K562 (cell line): ENCODE measurements around the gene GABRA1. TPM values are rescaled to one million over a fixed set of nuclear protein-coding genes. Genes with fewer than 3 reads are reported as not detected.

Source experiments
- ATAC-seq: fragments of 200-7000 bp; cut with Tn5 transposase; 3 replicates; pipeline ENCODE4 v1.9.1; 2020; ENCODE audit warnings: moderate library complexity
- BruUV-seq: library from RNA; stranded (reverse); fragments of 400-500 nt; replicated peaks from 2 replicates; lab custom pipeline; 2021; lab: Mats Ljungman, UMichigan
- CTCF ChIA-PET: fragments of 300-600 bp; formaldehyde crosslinking; extraction: SDS; loops from one replicate; lab custom pipeline; 2021; ENCODE audit warnings: low intra/inter-chr PET ratio; lab: Yijun Ruan, JAX
- POLR2A ChIA-PET: fragments of 300-600, 350-650 bp; sonication (Branson Sonifier 250); formaldehyde crosslinking; extraction: SDS; loops from one replicate; lab custom pipeline; 2021; ENCODE audit warnings: antibody characterized with exemption, inconsistent platforms; lab: Yijun Ruan, JAX
- DNase-seq, 4 experiments: peaks; one replicate each; pipeline versions ENCODE4 v3.0.0 to v3.0.0-alpha.2; 2011 to 2018; ENCODE audit warnings: low spot score in 3 of 4, mixed read lengths in 3 of 4; ENCODE audit errors: extremely low read depth in 1 of 4
- FAIRE-seq: peaks from 2 replicates; lab custom pipeline; 2011; peaks lifted over from hg19 to GRCh38; lab: Jason Lieb, UNC
- H2AFZ ChIP-seq: 2 replicates; pipeline ENCODE4 v1.6.0; 2011; ENCODE audit warnings: low read depth, low read length, control low read depth, inconsistent platforms
- H3K27ac ChIP-seq: fragments of 200-600 bp; 3 replicates; pipeline ENCODE4 v1.8.0; 2011; ENCODE audit warnings: low read depth, mild to moderate bottlenecking, control low read depth, inconsistent platforms, low read length, moderate library complexity, mixed read lengths; ENCODE audit errors: extremely low read depth
- H3K27me3 ChIP-seq, 2 experiments: fragments of 300-600 bp in 1 of 2; 2 replicates in 1 of 2; 3 replicates in 1 of 2; pipeline versions ENCODE4 v1.6.0 to v1.8.0; 2011; ENCODE audit warnings: inconsistent platforms in 2 of 2, low read length in 2 of 2, mild to moderate bottlenecking in 1 of 2, mixed read lengths in 1 of 2, moderate library complexity in 1 of 2; ENCODE audit not compliant: control insufficient read depth in 2 of 2, insufficient read depth in 2 of 2
- H3K36me3 ChIP-seq: fragments of 300-600 bp; 3 replicates; pipeline ENCODE4 v1.8.0; 2011; ENCODE audit warnings: mild to moderate bottlenecking, low read length, inconsistent platforms; ENCODE audit not compliant: control insufficient read depth, insufficient read depth
- H3K4me1 ChIP-seq, 2 experiments: fragments of 200-600 bp in 1 of 2; replicated peaks in 1 of 2; 2 replicates in 1 of 2; 3 replicates in 1 of 2; pipeline versions ENCODE4 v1.5.1 to v1.8.0; 2011; ENCODE audit warnings: inconsistent platforms in 2 of 2, low read length in 2 of 2, mild to moderate bottlenecking in 1 of 2, mixed read lengths in 1 of 2, moderate library complexity in 1 of 2; ENCODE audit not compliant: control insufficient read depth in 2 of 2, insufficient read depth in 2 of 2
- H3K4me2 ChIP-seq: 2 replicates; pipeline ENCODE4 v1.6.1; 2011; ENCODE audit warnings: low read length, control low read depth, inconsistent platforms, mixed read lengths; ENCODE audit not compliant: insufficient read depth
- H3K4me3 ChIP-seq: fragments of 200-600 bp; sonication (generic), shearing (Covaris generic); 2 replicates; pipeline ENCODE4 v1.5.1; 2016; ENCODE audit warnings: control low read depth, inconsistent platforms
- H3K79me2 ChIP-seq: fragments of 200-600 bp; 3 replicates; pipeline ENCODE4 v1.8.0; 2011; ENCODE audit warnings: low read length, inconsistent platforms; ENCODE audit not compliant: control insufficient read depth, insufficient read depth
- H3K9ac ChIP-seq, 2 experiments: 2 replicates each; pipeline versions ENCODE4 v1.6.0 to v1.6.1; 2011; ENCODE audit warnings: low read depth in 2 of 2, low read length in 2 of 2, control low read depth in 1 of 2, inconsistent platforms in 1 of 2, mild to moderate bottlenecking in 1 of 2, mixed read lengths in 1 of 2; ENCODE audit not compliant: insufficient read depth in 1 of 2
- H3K9me1 ChIP-seq: one replicate; pipeline ENCODE4 v1.6.0; 2011; ENCODE audit warnings: inconsistent platforms, mild to moderate bottlenecking, low read length, moderate library complexity; ENCODE audit not compliant: control insufficient read depth, insufficient read depth
- H3K9me3 ChIP-seq: replicated peaks from 2 replicates; pipeline ENCODE4 v1.5.1; 2011; ENCODE audit warnings: low read depth, low read length, inconsistent platforms; ENCODE audit not compliant: control insufficient read depth, insufficient read depth
- H4K20me1 ChIP-seq: replicated peaks from 2 replicates; pipeline ENCODE4 v1.6.1; 2011; ENCODE audit warnings: low read length, inconsistent platforms, mixed read lengths; ENCODE audit not compliant: control insufficient read depth, insufficient read depth
- HLTF ChIP-seq: fragments of 450-650 bp; IDR thresholded peaks from 2 replicates; pipeline ENCODE4 v1.6.1; 2016
- HNRNPK ChIP-seq: fragments of 200-400 bp; formaldehyde crosslinking; IDR thresholded peaks from one replicate; pipeline ENCODE4 v1.6.1; 2018; ENCODE audit warnings: mild to moderate bottlenecking, low read depth, low read length; ENCODE audit not compliant: poor library complexity, severe bottlenecking
- RAD51 ChIP-seq: fragments of 450-650 bp; IDR thresholded peaks from 2 replicates; pipeline ENCODE4 v1.7.1; 2016; ENCODE audit warnings: low read depth, mild to moderate bottlenecking, borderline replicate concordance
- RBM22 ChIP-seq: fragments of 200-400 bp; formaldehyde crosslinking; IDR thresholded peaks from 2 replicates; pipeline ENCODE4 v1.6.1; 2018; ENCODE audit warnings: low read length, low read depth; ENCODE audit not compliant: poor library complexity, severe bottlenecking
- TBL1XR1 ChIP-seq, 2 experiments: IDR thresholded peaks; 2 replicates each; pipeline ENCODE4 v1.6.1; 2012; ENCODE audit warnings: improper control_type of control experiment in 2 of 2, low read length in 2 of 2, mild to moderate bottlenecking in 1 of 2
- ZC3H11A ChIP-seq: IDR thresholded peaks from 2 replicates; pipeline ENCODE4 v1.6.1; 2012; ENCODE audit warnings: low read depth, low read length, improper control_type of control experiment
- WGBS: fragments of 100-300 bp; shearing (Covaris generic); methylation state at CpG from one replicate; pipeline ENCODE4 v1.1.6; 2016; ENCODE audit warnings: low coverage, mixed read lengths; ENCODE audit not compliant: insufficient coverage; ENCODE audit errors: missing lambda C conversion rate; 5-methylcytosine and 5-hydroxymethylcytosine counted together
- in situ Hi-C: fragments of 300-500 bp; cut with MboI; formaldehyde crosslinking; loops from 4 replicates; pipeline ENCODE4 v1.15.0; 2018; ENCODE audit warnings: inconsistent platforms, mixed read lengths
- intact Hi-C: fragments of 100-400 bp; cut with micrococcal nuclease; formaldehyde crosslinking; loops from 2 replicates; pipeline ENCODE4 v1.14.2; 2022
- polyA plus RNA-seq, 8 experiments: library from polyadenylated mRNA; depleted of rRNA in 4 of 8; stranded (reverse) in 5 of 8; unstranded in 3 of 8; fragments of >200 nt; fragmentation: Nextera tagmentation in 2 of 8; fragmentation: Illumina TruSeq in 1 of 8; extraction: Ambion mirVana in 2 of 8; extraction: Trizol in 1 of 8; gene quantifications; 2 replicates each; pipeline versions ENCODE4 v1.2.1 to v1.2.3, GENCODE V29; 2011 to 2014; ENCODE audit warnings: inconsistent platforms in 1 of 8, missing spikeins in 1 of 8
- total RNA-seq, 7 experiments: library from RNA; depleted of rRNA in 6 of 7; stranded (reverse); fragments of >200 nt in 6 of 7; fragmentation: Illumina TruSeq in 2 of 7; extraction: Trizol in 2 of 7; gene quantifications; 2 replicates each; pipeline versions ENCODE4 v1.2.1 to v1.2.3, GENCODE V29; 2011 to 2021; ENCODE audit warnings: low replicate concordance in 1 of 7
- TF ChIP-seq, protein P1 (sequence below): sonication (generic); formaldehyde crosslinking; IDR thresholded peaks from 2 replicates; pipeline ENCODE4 v1.8.1; 2023; ENCODE audit warnings: mild to moderate bottlenecking, missing genetic modification reagents, moderate library complexity
- TF ChIP-seq, protein P2 (sequence below): conservative IDR thresholded peaks from 2 replicates; pipeline ENCODE4 v1.6.1; 2011; ENCODE audit warnings: low read depth, mild to moderate bottlenecking, low read length; ENCODE audit not compliant: control insufficient read depth
- TF ChIP-seq, protein P3 (sequence below): fragments of 250-450 bp; sonication (Bioruptor Pico); IDR thresholded peaks from 2 replicates; pipeline ENCODE4 v1.4.0; 2020; ENCODE audit warnings: mild to moderate bottlenecking
- TF ChIP-seq, protein P4 (sequence below): fragments of 450-650 bp; IDR thresholded peaks from 2 replicates; pipeline ENCODE4 v1.6.1; 2018; ENCODE audit warnings: mild to moderate bottlenecking, low read depth; ENCODE audit not compliant: partially characterized antibody
- TF ChIP-seq, protein P5 (sequence below): fragments of 450-650 bp; IDR thresholded peaks from 2 replicates; pipeline ENCODE4 v1.6.1; 2017; ENCODE audit warnings: antibody characterized with exemption, mild to moderate bottlenecking

The GABRA1 gene
- total and polyA plus RNA-seq, 9 of the 15 experiments (the other 6 are each of a cell fraction or from before 2014, with no cell fraction given): 0.07 TPM; not detected in 8

DNA sequence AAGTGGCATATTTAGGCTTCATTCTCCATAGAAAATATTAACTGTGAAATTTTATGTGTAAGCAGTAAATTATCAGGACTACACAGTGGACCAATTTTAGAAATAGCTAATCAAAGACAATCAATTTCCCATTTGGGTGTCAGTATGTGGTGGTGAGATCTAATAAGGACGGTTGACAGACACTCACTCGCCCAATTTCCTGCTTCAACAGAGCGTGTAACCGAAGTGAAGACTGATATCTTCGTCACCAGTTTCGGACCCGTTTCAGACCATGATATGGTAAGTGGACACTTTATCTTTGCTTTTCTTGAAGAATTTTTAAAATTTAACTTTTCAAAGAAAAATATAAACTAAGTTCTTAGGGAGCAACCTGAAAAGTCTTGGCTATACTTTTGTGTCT, 17.6 kb downstream of the GABRA1 start:
- in situ Hi-C loops: no loop called here
- ATAC-seq (no peak), FAIRE-seq (no peak), DNase-seq (no peak)
- POLR2A ChIA-PET: no interaction called here
- H4K20me1 ChIP-seq: no peaks in the 10 kb centered on the region
- H3K4me1 ChIP-seq: no peaks in the 10 kb centered on the region
- no peak overlapping the region for H3K4me3 ChIP-seq
- H3K27ac ChIP-seq: no peak overlapping the region
- no peaks in the 10 kb centered on the region for H3K9me1 ChIP-seq
- H3K9me3 ChIP-seq: no peaks in the 10 kb centered on the region
- H3K27me3 ChIP-seq: no peaks in the 10 kb centered on the region
- H3K4me2 ChIP-seq: no peak overlapping the region
- intact Hi-C loops: no loop called here
- no peak overlapping the region for H3K9ac ChIP-seq
- H2AFZ ChIP-seq: no peak overlapping the region
- no TSS peak for BruUV-seq
- CTCF ChIA-PET: no interaction called here
- 2% methylated on average over 7 of the region's 7 CpGs for WGBS
- no peaks in the 10 kb centered on the region for H3K79me2 ChIP-seq
- no peaks in the 10 kb centered on the region for H3K36me3 ChIP-seq
- TF ChIP-seq HLTF (no peak), RAD51 (no peak), HNRNPK (no peak), RBM22 (no peak), ZC3H11A (no peak), TBL1XR1 (IDR thresholded peaks at IDR 0.05; ENCODE audit: low read length in 2 of 2) (no peak)
- TF ChIP-seq, protein P1, sequence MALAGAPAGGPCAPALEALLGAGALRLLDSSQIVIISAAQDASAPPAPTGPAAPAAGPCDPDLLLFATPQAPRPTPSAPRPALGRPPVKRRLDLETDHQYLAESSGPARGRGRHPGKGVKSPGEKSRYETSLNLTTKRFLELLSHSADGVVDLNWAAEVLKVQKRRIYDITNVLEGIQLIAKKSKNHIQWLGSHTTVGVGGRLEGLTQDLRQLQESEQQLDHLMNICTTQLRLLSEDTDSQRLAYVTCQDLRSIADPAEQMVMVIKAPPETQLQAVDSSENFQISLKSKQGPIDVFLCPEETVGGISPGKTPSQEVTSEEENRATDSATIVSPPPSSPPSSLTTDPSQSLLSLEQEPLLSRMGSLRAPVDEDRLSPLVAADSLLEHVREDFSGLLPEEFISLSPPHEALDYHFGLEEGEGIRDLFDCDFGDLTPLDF: no peak
- TF ChIP-seq, protein P2, sequence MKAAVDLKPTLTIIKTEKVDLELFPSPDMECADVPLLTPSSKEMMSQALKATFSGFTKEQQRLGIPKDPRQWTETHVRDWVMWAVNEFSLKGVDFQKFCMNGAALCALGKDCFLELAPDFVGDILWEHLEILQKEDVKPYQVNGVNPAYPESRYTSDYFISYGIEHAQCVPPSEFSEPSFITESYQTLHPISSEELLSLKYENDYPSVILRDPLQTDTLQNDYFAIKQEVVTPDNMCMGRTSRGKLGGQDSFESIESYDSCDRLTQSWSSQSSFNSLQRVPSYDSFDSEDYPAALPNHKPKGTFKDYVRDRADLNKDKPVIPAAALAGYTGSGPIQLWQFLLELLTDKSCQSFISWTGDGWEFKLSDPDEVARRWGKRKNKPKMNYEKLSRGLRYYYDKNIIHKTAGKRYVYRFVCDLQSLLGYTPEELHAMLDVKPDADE: no peak
- TF ChIP-seq, protein P3, sequence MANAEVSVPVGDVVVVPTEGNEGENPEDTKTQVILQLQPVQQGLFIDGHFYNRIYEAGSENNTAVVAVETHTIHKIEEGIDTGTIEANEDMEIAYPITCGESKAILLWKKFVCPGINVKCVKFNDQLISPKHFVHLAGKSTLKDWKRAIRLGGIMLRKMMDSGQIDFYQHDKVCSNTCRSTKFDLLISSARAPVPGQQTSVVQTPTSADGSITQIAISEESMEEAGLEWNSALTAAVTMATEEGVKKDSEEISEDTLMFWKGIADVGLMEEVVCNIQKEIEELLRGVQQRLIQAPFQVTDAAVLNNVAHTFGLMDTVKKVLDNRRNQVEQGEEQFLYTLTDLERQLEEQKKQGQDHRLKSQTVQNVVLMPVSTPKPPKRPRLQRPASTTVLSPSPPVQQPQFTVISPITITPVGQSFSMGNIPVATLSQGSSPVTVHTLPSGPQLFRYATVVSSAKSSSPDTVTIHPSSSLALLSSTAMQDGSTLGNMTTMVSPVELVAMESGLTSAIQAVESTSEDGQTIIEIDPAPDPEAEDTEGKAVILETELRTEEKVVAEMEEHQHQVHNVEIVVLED (CRISPR knock-in tag): no peak
- TF ChIP-seq, protein P4, sequence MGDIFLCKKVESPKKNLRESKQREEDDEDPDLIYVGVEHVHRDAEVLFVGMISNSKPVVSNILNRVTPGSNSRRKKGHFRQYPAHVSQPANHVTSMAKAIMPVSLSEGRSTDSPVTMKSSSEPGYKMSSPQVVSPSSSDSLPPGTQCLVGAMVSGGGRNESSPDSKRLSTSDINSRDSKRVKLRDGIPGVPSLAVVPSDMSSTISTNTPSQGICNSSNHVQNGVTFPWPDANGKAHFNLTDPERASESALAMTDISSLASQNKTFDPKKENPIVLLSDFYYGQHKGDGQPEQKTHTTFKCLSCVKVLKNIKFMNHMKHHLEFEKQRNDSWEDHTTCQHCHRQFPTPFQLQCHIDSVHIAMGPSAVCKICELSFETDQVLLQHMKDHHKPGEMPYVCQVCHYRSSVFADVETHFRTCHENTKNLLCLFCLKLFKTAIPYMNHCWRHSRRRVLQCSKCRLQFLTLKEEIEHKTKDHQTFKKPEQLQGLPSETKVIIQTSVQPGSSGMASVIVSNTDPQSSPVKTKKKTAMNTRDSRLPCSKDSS: no peak
- TF ChIP-seq, protein P5, sequence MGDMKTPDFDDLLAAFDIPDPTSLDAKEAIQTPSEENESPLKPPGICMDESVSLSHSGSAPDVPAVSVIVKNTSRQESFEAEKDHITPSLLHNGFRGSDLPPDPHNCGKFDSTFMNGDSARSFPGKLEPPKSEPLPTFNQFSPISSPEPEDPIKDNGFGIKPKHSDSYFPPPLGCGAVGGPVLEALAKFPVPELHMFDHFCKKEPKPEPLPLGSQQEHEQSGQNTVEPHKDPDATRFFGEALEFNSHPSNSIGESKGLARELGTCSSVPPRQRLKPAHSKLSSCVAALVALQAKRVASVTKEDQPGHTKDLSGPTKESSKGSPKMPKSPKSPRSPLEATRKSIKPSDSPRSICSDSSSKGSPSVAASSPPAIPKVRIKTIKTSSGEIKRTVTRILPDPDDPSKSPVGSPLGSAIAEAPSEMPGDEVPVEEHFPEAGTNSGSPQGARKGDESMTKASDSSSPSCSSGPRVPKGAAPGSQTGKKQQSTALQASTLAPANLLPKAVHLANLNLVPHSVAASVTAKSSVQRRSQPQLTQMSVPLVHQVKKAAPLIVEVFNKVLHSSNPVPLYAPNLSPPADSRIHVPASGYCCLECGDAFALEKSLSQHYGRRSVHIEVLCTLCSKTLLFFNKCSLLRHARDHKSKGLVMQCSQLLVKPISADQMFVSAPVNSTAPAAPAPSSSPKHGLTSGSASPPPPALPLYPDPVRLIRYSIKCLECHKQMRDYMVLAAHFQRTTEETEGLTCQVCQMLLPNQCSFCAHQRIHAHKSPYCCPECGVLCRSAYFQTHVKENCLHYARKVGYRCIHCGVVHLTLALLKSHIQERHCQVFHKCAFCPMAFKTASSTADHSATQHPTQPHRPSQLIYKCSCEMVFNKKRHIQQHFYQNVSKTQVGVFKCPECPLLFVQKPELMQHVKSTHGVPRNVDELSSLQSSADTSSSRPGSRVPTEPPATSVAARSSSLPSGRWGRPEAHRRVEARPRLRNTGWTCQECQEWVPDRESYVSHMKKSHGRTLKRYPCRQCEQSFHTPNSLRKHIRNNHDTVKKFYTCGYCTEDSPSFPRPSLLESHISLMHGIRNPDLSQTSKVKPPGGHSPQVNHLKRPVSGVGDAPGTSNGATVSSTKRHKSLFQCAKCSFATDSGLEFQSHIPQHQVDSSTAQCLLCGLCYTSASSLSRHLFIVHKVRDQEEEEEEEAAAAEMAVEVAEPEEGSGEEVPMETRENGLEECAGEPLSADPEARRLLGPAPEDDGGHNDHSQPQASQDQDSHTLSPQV: no peak
